HG03039 (cell line): Measurements from ENCODE around the gene CCNJL.
A peak's percentile ranks its signal among the peaks of the same experiment; 100 is the strongest.

ENCODE experiments used
- ATAC-seq: cut with Tn5 transposase; IDR thresholded peaks from one replicate; pipeline ENCODE4 v1.9.1; 2021; ENCODE audit warnings: mild to moderate bottlenecking, moderate library complexity; ENCODE audit not compliant: unreplicated experiment

The CCNJL gene

GRCh38 chr5:160230686-160231527, 81.5 kb downstream of the CCNJL start:
- peak; percentile 50 for ATAC-seq

- no peak for ATAC-seq
Observed at GRCh38 chr5:160229190-160229742, 83.1 kb downstream of the CCNJL start, which contains the start of gene FABP6. FABP6 (plus strand) TSS chr5:160229506; CDS start chr5:160229558, 52 bp downstream.

- no peak for ATAC-seq
Observed at GRCh38 chr5:160227012-160227411, 85.4 kb downstream of the CCNJL start.

- peak; percentile 83 for ATAC-seq
Observed at GRCh38 chr5:160221082-160221481, 91.3 kb downstream of the CCNJL start.

GRCh38 chr5:160219356-160219755, 93.0 kb downstream of the CCNJL start:
- ATAC-seq: no peak

- ATAC-seq: no peak
Observed at GRCh38 chr5:160213537-160213936, 98.8 kb downstream of the CCNJL start.

- ATAC-seq: no peak
Observed at GRCh38 chr5:160211352-160211751, 101.0 kb downstream of the CCNJL start.

- ATAC-seq: no peak
Observed at GRCh38 chr5:160210606-160211005, 101.8 kb downstream of the CCNJL start.

GRCh38 chr5:160209917-160210316, 102.4 kb downstream of the CCNJL start:
- no peak for ATAC-seq

GRCh38 chr5:160207061-160207460, 105.3 kb downstream of the CCNJL start:
- ATAC-seq: no peak
